OCI-LY7 (cell line): ENCODE data around the gene PICALM.
"Not testable (repeated sequence)": the region's sequence is repeated elsewhere in the genome, so short reads cannot be mapped to it uniquely, and the experiment has no call there.

Experiments used
- CTCF ChIP-seq: fragments of 200-600 bp; sonication (generic); conservative IDR thresholded peaks from 2 replicates; pipeline ENCODE4 v1.5.1; 2014; ENCODE audit warnings: mild to moderate bottlenecking, antibody characterized with exemption, low read length, moderate library complexity, mixed read lengths
- EZH2phosphoT487 ChIP-seq: fragments of 200-600 bp; sonication (generic); IDR thresholded peaks from 2 replicates; pipeline ENCODE4 v1.6.1; 2018; ENCODE audit warnings: low read depth, borderline replicate concordance, mild to moderate bottlenecking, mixed run types, antibody characterized with exemption, low read length, moderate library complexity, mixed read lengths

- TF ChIP-seq CTCF, EZH2phosphoT487: not testable (repeated sequence)
These were observed 116.8 kb downstream of the PICALM start for GRCh38 chr11:85952108-85952485.
